Measurements from ENCODE around the gene CELF4.

CELF4 gene

DNA sequence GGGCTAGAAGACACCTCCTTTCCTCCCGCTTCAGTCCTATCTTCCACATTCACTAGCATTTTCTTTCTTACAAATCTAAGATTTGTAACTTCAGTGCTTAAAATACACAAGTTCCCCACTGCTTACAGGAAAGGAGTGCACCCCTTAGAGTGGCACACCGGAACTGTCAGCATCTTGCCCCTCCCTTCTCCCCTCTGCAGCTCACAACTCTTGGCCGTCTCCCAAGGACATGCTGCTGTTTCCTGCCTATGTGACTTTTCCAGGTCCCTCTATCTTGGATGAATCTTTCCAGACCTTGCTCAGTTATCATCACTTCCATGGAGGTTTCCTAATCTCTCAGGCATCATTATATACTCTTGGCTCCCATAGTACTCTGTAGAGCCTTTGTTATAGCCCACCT, 334.8 kb downstream of the CELF4 start:
- Histone ChIP-seq H3K4me3 (ENCODE audit: low read depth, low read length) (no peak overlapping the region), H3K27ac (no peak overlapping the region), H3K27me3 (ENCODE audit: insufficient read depth, low read depth, severe bottlenecking) (no peaks in the 10 kb centered on the region), H3K36me3 (no peaks in the 10 kb centered on the region), H3K9me3 (ENCODE audit: severe bottlenecking) (no peaks in the 10 kb centered on the region)
- no peak for DNase-seq
- no peak for TF ChIP-seq CTCF (IDR thresholded peaks at IDR 0.05; ENCODE audit: low read depth, low read length)

DNA sequence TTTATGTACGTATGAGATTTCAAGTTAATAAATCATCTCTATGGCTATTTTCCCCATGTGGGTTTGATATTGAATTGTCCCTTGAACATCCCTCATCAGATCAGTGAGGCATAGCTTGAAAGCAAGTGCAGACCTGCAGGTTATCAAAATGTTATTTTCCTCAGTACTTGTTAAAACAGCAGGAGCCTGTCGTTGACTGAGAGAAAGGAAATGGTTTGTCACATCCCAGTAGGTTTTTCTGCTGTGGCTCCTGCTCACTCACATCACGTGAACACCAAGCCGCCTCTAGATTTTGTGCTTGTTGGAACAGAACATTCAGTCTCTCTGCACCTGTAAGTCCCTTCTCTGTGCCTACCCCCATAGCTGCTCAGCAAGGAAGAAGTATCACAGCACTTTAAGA, 340.3 kb downstream of the CELF4 start:
- Histone ChIP-seq H3K4me3 (ENCODE audit: low read depth, low read length) (no peak overlapping the region), H3K36me3 (no peaks in the 10 kb centered on the region), H3K27ac (no peak overlapping the region), H3K27me3 (ENCODE audit: insufficient read depth, low read depth, severe bottlenecking) (no peaks in the 10 kb centered on the region), H3K9me3 (ENCODE audit: severe bottlenecking) (no peaks in the 10 kb centered on the region)
- no peak for DNase-seq
- TF ChIP-seq CTCF (IDR thresholded peaks at IDR 0.05; ENCODE audit: low read depth, low read length), result no peak

GRCh38 chr18:37222999-37223378, 342.6 kb downstream of the CELF4 start:
- no peak overlapping the region for H3K27ac ChIP-seq
- H3K36me3 ChIP-seq, result no peaks in the 10 kb centered on the region
- H3K9me3 ChIP-seq (ENCODE audit: severe bottlenecking), result no peaks in the 10 kb centered on the region
- no peak for DNase-seq
- H3K27me3 ChIP-seq (ENCODE audit: insufficient read depth, low read depth, severe bottlenecking), result no peaks in the 10 kb centered on the region
- TF ChIP-seq CTCF (IDR thresholded peaks at IDR 0.05; ENCODE audit: low read depth, low read length), result no peak
- no peak overlapping the region for H3K4me3 ChIP-seq (ENCODE audit: low read depth, low read length)

- H3K36me3 ChIP-seq, result no peaks in the 10 kb centered on the region
- TF ChIP-seq CTCF (IDR thresholded peaks at IDR 0.05; ENCODE audit: low read depth, low read length), result no peak
- H3K4me3 ChIP-seq (ENCODE audit: low read depth, low read length), result no peak overlapping the region
- H3K27me3 ChIP-seq (ENCODE audit: insufficient read depth, low read depth, severe bottlenecking), result no peaks in the 10 kb centered on the region
- H3K9me3 ChIP-seq (ENCODE audit: severe bottlenecking), result no peaks in the 10 kb centered on the region
- no peak overlapping the region for H3K27ac ChIP-seq
- no peak for DNase-seq
Observed at GRCh38 chr18:37222354-37222998, 343.1 kb downstream of the CELF4 start.

DNA sequence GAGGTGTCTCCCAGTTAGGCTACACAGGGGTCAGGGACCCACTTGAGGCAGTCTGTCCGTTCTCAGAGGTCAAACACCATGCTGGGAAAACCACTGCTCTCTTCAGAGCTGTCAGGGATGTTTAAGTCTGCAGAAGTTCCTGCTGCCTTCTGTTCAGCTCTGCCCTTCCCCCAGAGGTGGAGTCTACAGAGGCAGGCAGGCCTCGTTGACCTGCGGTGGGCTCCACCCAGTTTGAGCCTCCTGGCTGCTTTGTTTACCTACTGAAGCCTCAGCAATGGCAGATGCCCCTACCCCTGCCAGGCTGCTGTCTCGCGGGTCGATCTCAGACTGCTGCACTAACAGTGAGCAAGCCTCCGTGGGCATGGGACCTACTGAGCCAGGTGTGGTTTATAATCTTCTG, 346.3 kb downstream of the CELF4 start:
- Histone ChIP-seq H3K27me3 (ENCODE audit: insufficient read depth, low read depth, severe bottlenecking) (no peaks in the 10 kb centered on the region), H3K36me3 (no peaks in the 10 kb centered on the region), H3K27ac (no peak overlapping the region), H3K4me3 (ENCODE audit: low read depth, low read length) (no peak overlapping the region), H3K9me3 (ENCODE audit: severe bottlenecking) (no peaks in the 10 kb centered on the region)
- no peak for DNase-seq
- TF ChIP-seq CTCF (IDR thresholded peaks at IDR 0.05; ENCODE audit: low read depth, low read length), result no peak

GRCh38 chr18:37218022-37218590, 347.5 kb downstream of the CELF4 start:
- H3K4me3 ChIP-seq (ENCODE audit: low read depth, low read length), result no peak overlapping the region
- H3K9me3 ChIP-seq (ENCODE audit: severe bottlenecking), result no peaks in the 10 kb centered on the region
- no peaks in the 10 kb centered on the region for H3K36me3 ChIP-seq
- no peak for TF ChIP-seq CTCF (IDR thresholded peaks at IDR 0.05; ENCODE audit: low read depth, low read length)
- H3K27me3 ChIP-seq (ENCODE audit: insufficient read depth, low read depth, severe bottlenecking), result no peaks in the 10 kb centered on the region
- no peak overlapping the region for H3K27ac ChIP-seq
- DNase-seq, result no peak
